Tibial nerve (tissue), 4 donors: ENCODE data around the gene GRK2.
A peak's percentile ranks its signal among the peaks of the same experiment; 100 is the strongest.

Experiments used
- CTCF ChIP-seq, 5 experiments: fragments of 200-600 bp in 3 of 5; fragments of 450-650 bp in 2 of 5; sonication (generic) in 3 of 5; IDR thresholded peaks; one replicate each; pipeline ENCODE4 v1.5.1; 2016 to 2019; ENCODE audit warnings: antibody characterized with exemption in 5 of 5, mild to moderate bottlenecking in 3 of 5, moderate library complexity in 2 of 5
- EP300 ChIP-seq, 2 donors: sonication (generic); formaldehyde crosslinking; IDR thresholded peaks; one replicate each; pipeline ENCODE4 v1.6.1; 2017; ENCODE audit warnings: antibody characterized with exemption in 2 of 2, mild to moderate bottlenecking in 1 of 2
- POLR2A ChIP-seq, 2 donors: fragments of 450-650 bp; IDR thresholded peaks; one replicate each; pipeline ENCODE4 v1.6.1; 2017; ENCODE audit warnings: antibody characterized with exemption in 2 of 2, mild to moderate bottlenecking in 2 of 2, moderate library complexity in 2 of 2

GRCh38 chr11:67270256-67271204, 4.3 kb downstream of the GRK2 start:
- TF ChIP-seq POLR2A (IDR thresholded peaks at IDR 0.05) (no peak), CTCF (IDR thresholded peaks at IDR 0.05) (no peak), EP300 (IDR thresholded peaks at IDR 0.05) (peak in 1 of 2 donors; percentile 21)
